NCI-H1092 (cell line): ENCODE measurements around the gene TMEM132D.

Experiments used
- DNase-seq: peaks from one replicate; lab custom pipeline; 2025; lab: John Stamatoyannopoulos, UW

The TMEM132D gene

GRCh38 chr12:129339336-129339735 lies 564.5 kb downstream of the TMEM132D start:
- DNase-seq: no peak

GRCh38 chr12:129337413-129337812 lies 566.4 kb downstream of the TMEM132D start:
- DNase-seq: no peak

DNA sequence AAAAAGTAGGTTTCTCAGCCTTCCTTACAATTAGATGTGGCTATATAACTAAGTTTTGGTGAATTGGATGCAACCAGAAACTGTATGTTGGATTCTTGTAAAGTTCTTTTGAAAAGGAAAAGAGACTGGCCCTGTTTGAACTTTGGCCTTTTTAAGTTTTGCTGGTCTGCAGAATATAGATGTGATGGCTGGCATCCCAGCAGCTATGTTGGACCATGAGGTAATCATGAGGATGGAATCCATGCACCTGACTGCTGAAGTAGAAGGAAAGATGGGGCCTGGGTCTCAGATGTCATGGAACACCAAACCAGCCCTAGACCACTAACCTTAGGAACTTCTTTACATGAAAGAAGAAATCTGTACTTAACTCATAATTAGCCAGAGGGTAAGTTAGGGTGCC lies 568.1 kb downstream of the TMEM132D start:
- DNase-seq: no peak

DNA sequence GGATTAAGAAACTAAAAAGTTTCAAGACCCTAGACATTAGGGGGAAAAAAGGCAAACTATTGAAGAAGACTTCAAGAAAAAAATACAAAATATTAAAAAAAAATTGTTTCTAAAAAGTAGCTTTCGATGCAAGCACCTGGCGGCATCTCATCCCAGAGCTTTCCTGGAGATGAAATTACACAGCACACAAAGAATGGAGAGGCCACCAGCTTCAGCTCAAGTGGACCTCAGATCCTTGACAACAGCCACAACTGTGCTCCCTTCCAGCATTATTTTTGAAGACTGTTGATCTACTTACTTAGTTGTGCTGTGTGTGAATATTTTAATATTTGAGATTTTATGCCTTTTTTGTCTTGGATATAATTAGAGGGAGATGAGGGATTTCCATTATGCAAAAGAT lies 571.5 kb downstream of the TMEM132D start:
- DNase-seq: no peak

DNA sequence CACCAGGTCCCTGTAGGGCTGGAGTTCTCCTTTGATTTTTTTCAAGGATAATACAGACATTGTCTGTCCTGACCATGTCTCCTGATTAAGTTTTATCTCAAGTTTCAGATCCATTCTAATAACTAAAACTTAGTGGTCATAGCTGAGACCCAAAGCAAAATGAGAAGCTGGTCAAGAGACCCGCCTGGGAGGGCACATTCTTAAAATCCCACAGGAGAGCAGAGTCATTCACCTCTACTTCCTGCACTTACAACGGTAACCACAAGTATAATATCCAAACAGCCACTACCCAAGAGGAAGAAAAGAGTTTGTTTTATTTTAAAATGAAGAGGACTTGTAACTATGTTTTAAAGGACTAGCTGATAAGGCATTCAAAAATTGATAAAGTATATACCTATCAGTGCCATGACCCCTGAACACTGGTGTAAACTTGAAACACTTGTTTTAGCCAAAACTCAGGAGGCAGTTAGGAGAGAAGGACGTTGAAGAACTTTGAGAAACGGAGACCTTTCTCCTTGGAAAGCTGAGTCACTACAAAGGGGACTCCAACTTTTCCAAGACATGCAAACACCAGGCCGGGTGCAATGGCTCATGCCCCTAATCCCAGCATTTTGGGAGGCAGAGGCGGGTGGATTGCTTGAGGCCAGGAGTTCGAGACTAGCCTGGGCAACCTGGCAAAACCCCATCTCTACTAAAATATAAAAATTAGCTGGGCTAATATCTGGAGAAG lies 572.3 kb downstream of the TMEM132D start:
- DNase-seq: no peak

GRCh38 chr12:129328235-129328634 lies 575.6 kb downstream of the TMEM132D start:
- DNase-seq: no peak

DNA sequence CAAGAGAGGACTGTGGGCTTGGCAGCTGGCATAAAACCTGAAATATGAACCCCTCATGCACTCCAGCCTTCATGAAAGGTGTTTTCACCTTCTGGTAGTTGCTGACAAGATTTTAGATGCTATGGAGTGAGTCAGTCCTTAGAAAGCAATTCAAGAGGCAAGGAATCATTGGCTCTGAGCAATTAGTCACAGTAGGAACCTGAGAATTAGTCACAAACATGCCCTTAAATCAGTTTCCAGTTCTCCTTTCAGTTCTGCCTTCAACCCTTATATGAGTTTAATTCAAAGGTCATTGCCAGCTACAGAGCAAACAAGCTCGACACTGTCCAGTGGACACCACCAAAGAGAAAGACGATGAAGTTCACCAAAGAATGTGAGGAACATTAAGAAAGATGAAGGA lies 578.3 kb downstream of the TMEM132D start:
- DNase-seq: no peak

DNA sequence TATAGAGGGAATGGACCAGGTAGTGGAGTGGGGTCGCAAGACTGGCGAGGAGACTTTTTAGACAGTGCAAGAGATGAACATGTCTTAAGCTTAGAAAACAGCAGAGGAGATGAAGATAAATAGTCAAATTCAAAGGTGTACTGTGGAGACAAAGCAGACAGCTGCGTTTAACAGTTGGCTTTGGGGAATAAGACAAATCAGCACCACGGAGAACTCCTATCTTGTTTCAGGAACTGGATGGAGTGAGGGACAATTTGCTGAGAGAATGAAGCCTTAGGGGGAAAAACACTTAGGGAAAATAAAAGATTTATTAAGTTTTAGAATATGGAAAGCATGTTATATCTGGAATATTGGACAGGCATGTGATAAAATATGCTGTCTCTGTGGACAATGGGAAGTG lies 591.8 kb downstream of the TMEM132D start:
- DNase-seq: no peak

GRCh38 chr12:129310346-129310745 lies 593.5 kb downstream of the TMEM132D start:
- no peak for DNase-seq

DNA sequence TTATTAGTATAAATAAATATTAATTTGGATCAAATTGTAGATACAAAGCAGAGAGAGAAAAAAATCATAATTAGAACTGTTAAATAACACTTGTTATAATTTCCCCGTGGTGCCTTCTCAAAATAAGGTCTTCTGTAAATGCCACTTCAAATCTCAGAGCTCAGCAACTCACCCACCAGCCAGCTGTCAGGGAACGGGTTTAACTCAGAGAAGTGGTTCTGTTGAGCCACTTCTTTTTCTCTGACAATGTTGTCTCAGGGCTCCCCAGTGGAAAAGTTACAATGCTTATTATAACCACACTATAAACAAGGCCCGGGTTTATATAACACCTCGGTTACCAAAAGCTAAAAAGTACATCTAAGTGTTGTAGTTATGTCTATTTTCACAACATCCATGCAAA lies 598.0 kb downstream of the TMEM132D start:
- no peak for DNase-seq

DNA sequence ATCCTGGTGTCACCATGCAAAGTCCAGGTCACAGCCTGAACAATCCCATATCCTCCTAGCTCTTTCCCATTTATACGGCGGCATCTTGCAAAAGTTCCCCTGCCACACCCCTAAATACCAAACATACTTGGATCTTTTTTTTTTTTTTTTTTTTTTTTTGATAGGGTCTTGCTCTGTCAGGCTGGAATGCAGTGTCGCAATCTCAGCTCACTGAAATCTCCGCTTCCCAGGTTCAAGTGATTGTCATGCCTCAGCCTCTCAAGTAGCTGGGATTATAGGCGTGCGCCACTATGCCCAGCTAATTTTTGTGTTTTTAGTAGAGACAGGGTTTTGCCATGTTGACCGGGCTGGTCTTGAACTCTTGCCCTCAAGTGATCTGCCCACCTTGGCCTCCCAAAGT lies 599.3 kb downstream of the TMEM132D start:
- no peak for DNase-seq

DNA sequence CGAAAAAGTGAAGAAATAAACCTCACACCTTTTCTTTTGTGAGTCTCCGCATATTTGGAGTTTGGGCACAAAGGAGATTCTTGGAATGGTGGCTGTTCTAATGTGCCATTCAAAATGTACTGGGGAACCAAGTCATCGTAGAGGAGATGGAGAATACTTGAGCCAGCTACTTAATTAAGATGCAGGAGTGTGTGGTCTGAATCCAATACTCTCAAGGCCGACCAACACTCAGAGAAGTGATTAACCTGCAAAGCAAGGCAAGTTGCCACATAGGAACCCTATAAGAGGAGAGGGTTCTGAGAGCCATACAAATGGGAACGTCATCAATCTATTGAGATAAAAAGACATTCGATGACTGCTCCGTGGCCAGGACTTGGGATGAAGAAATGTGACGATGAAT lies 603.8 kb downstream of the TMEM132D start:
- DNase-seq: no peak

GRCh38 chr12:129298921-129299320 lies 604.9 kb downstream of the TMEM132D start:
- no peak for DNase-seq

GRCh38 chr12:129296671-129297070 lies 607.2 kb downstream of the TMEM132D start:
- DNase-seq: no peak

DNA sequence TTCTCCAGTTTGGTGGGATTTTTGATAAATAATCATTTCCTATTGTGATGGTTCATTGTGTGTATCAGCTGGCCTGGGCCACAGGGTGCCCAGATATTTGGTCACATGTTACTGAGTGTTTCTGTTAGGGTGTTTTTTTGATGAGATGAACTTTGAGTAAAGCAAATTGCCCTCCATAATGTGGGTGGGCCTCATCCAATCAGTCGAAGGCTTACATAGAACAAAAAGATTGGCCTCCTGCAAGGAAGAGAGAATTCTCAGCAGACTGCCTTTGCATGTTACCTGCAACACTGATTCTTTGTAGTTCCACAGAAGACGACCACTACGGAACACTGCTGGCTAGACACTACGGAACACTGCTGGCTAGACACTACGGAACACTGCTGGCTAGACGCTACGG lies 609.0 kb downstream of the TMEM132D start:
- DNase-seq: no peak

- DNase-seq: no peak
These were observed 624.1 kb downstream of the TMEM132D start for GRCh38 chr12:129279771-129280170.

GRCh38 chr12:129276361-129277060 lies 627.3 kb downstream of the TMEM132D start:
- no peak for DNase-seq

DNA sequence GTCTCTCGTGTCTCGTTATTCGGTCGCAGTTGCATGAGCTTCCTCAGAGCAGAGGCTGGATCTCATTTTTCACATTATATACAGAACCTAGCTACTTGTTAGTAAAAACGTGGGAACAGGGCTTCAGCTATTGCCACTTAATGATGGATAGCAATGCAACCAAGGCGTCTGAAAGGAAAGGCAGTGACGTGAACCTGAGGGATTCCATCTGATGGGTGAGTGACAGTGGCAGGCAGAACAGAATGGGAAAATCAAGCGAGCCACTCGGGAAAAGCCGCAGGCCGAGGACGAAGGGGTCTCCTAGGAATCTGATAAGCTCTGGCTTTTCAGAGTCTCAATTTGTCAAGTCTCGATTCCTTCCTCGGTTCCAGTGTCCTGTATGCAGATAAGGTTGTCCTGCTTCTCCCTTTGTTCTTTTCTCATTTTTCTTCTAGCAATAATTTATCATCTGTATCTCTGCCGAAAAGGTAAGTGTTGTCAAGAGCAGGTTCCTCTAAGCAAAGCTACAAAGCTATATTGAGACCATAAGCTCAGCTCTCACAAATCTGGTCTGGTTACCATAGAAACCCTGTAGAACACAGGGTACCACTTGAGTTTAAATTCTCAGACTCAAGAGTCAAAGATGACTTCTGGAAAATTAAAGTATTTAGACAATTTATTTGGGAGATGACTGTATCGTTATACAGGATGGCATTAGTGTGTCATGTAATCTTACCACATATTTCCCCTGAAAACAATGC lies 633.9 kb downstream of the TMEM132D start:
- DNase-seq: no peak

DNA sequence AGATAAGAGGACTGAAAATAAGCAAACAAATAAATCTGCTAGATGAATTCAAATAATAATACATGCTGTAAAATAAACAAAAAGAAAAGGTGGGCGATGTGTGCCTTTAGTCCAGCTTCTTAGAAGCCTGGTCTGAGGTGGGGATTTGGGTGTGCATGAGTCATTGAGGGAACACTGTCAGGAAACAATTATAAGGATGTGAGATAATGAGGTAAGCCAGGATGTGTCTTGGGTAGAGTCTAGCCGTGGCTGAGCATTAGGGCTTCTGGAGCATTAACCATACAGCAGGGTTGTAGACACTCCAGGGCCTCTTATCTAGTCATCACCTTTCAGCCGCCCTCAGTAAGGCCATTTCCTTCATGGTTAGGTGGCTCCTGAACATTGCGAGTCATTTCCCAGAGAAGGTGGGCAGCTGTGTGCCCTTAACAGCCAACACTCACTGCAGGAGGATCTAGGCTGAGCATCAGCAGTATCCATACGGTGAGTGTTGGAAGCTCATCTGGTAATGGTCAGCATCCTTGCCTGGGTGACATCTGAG lies 645.0 kb downstream of the TMEM132D start:
- DNase-seq: no peak

DNA sequence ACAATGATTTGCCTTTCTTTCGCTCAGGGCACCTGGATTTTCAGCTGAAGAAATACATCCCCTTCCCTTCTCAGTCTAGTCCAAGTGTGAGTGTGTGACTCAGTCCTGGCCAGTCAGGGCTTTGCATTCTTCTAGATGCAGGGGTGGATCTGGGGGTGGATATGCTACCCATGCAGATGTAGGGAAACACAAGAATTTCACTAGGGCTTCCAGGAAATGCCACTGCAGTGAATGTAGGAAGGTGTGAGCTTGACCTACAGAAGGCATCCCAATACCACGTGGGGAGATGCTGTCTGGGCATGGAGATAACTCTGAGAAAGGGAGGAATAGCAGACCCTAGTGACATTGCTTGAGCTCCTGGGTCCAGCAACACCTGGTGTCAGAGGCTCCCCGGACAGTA lies 646.3 kb downstream of the TMEM132D start:
- DNase-seq: no peak

DNA sequence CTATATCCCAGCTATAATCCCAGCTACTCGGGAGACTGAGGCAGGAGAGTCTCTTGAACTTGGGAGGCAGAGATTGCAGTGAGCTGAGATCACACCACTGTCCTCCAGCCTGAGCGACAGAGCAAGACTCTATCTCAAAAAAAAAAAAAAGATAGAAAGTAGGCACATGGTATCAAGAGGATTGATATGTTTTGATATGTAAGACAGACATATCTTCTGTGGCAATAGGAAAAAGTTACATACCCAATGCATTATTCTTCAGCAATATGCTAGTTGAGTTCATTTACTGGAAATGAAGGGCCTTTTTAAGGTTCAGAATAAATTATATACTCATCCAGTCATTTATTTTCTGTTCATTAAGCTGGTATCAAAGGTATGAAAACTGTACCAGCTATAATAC lies 657.2 kb downstream of the TMEM132D start:
- no peak for DNase-seq

GRCh38 chr12:129245769-129246168 lies 658.1 kb downstream of the TMEM132D start:
- no peak for DNase-seq

- no peak for DNase-seq
These were observed 662.0 kb downstream of the TMEM132D start for GRCh38 chr12:129241852-129242251.
